Activated B cell treated with CpG ODN at 0.5 μM for 24 hours (primary cell): ENCODE measurements around the gene MPDU1. TPM values are rescaled to one million over a fixed set of nuclear protein-coding genes. Genes with fewer than 3 reads are reported as not detected.

Experiments used
- ATAC-seq: fragments of 200-7000 bp; cut with Tn5 transposase; one replicate; pipeline ENCODE4 v1.10.0; 2021; ENCODE audit warnings: low read depth, mild to moderate bottlenecking, moderate library complexity
- CTCF ChIA-PET: fragments of 350-600 bp; sonication (Branson Sonifier 250); formaldehyde crosslinking; loops from one replicate; lab custom pipeline; 2021; ENCODE audit warnings: antibody characterized with exemption; lab: Charles Lee
- POLR2A ChIA-PET: fragments of 350-600 bp; sonication (Branson Sonifier 250); formaldehyde crosslinking; loops from one replicate; lab custom pipeline; 2021; ENCODE audit warnings: antibody characterized with exemption; lab: Charles Lee
- DNase-seq: peaks from one replicate; pipeline ENCODE4 v3.0.0; 2022
- H3K27ac Mint-ChIP-seq: one replicate; pipeline ENCODE4 v1.8.0; 2020; ENCODE audit warnings: mixed read lengths
- H3K27me3 Mint-ChIP-seq: one replicate; pipeline ENCODE4 v1.8.0; 2021; ENCODE audit warnings: mixed read lengths
- H3K36me3 Mint-ChIP-seq: one replicate; pipeline ENCODE4 v1.8.0; 2021; ENCODE audit warnings: low read depth, mixed read lengths
- H3K4me1 Mint-ChIP-seq: one replicate; pipeline ENCODE4 v1.8.0; 2021; ENCODE audit warnings: mixed read lengths
- H3K4me3 Mint-ChIP-seq: one replicate; pipeline ENCODE4 v1.8.0; 2020; ENCODE audit warnings: mild to moderate bottlenecking, mixed read lengths
- H3K9me3 Mint-ChIP-seq: one replicate; pipeline ENCODE4 v1.8.0; 2020; ENCODE audit warnings: mixed read lengths
- intact Hi-C: fragments of 100-400 bp; cut with micrococcal nuclease; formaldehyde crosslinking; loops from one replicate; pipeline ENCODE4 v1.15.1; 2024
- total RNA-seq: library from RNA; stranded (reverse); gene quantifications from 2 replicates; pipeline ENCODE4 v1.2.3, GENCODE V29; 2022
- TF ChIP-seq, protein P1 (sequence below): fragments of 200-600 bp; IDR thresholded peaks from one replicate; pipeline ENCODE4 v1.8.0; 2022; ENCODE audit warnings: antibody characterized with exemption, mild to moderate bottlenecking

The MPDU1 gene
- total RNA-seq, 1 donor from 2014 or later = 58.9 TPM

DNA sequence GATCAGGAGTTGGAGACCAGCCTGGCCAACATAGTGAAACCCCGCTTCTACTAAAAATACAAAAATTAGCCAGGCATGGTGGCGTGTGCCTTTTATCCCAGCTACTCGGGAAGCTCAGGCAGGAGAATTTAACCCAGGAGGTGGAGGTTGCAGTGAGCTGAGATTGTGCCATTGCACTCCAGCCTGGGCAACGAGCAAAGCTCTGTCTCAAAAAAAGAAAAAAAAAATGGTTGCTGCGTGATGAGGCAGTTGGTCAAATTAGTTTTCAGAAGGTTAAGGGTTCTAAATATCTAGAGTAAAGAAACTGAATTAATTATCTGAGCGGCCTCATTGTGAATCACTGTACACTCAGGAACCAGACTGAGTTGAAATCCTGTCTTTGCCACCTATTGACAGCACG lies 7.7 kb upstream of the MPDU1 start:
- Mint-ChIP-seq H3K4me1 (peaks cover 80% of the 10 kb centered on the region), H3K36me3 (peaks cover 84% of the 10 kb centered on the region), H3K27me3 (no peaks in the 10 kb centered on the region), H3K27ac (peak overlapping the region; percentile 41), H3K9me3 (no peaks in the 10 kb centered on the region), H3K4me3 (no peak overlapping the region)
- CTCF ChIA-PET = interaction anchor here (1.3 kb wide), 1 partner anchor 13 kb away, joined by 4 read pairs; no protein-coding TSS in a partner anchor
- TF ChIP-seq, protein P1, sequence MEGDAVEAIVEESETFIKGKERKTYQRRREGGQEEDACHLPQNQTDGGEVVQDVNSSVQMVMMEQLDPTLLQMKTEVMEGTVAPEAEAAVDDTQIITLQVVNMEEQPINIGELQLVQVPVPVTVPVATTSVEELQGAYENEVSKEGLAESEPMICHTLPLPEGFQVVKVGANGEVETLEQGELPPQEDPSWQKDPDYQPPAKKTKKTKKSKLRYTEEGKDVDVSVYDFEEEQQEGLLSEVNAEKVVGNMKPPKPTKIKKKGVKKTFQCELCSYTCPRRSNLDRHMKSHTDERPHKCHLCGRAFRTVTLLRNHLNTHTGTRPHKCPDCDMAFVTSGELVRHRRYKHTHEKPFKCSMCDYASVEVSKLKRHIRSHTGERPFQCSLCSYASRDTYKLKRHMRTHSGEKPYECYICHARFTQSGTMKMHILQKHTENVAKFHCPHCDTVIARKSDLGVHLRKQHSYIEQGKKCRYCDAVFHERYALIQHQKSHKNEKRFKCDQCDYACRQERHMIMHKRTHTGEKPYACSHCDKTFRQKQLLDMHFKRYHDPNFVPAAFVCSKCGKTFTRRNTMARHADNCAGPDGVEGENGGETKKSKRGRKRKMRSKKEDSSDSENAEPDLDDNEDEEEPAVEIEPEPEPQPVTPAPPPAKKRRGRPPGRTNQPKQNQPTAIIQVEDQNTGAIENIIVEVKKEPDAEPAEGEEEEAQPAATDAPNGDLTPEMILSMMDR = no peak
- DNase-seq = no peak
- intact Hi-C loops = no loop called here
- POLR2A ChIA-PET = interaction anchor here (0.6 to 7.9 kb wide), 4 partner anchors 8 to 136 kb away, joined by 3 to 131 read pairs (median 34); partner anchors contain the start of genes MPDU1, TP53 and WRAP53
- no peak for ATAC-seq

- no peak for DNase-seq
- peaks cover 84% of the 10 kb centered on the region for H3K36me3 Mint-ChIP-seq
- H3K27me3 Mint-ChIP-seq = no peaks in the 10 kb centered on the region
- H3K27ac Mint-ChIP-seq = peak overlapping the region; percentile 20
- H3K4me1 Mint-ChIP-seq = peaks cover 82% of the 10 kb centered on the region
- TF ChIP-seq, protein P1 = no peak
- H3K9me3 Mint-ChIP-seq = no peaks in the 10 kb centered on the region
- ChIA-PET CTCF (interaction anchor here (1.3 kb wide), 1 partner anchor 13 kb away, joined by 4 read pairs; no protein-coding TSS in a partner anchor), POLR2A (interaction anchor here (0.5 to 7.9 kb wide), 7 partner anchors 8 to 322 kb away, joined by 3 to 131 read pairs (median 7); partner anchors contain the start of genes MPDU1, POLR2A, TP53 and WRAP53)
- intact Hi-C loops = no loop called here
- ATAC-seq = no peak
- H3K4me3 Mint-ChIP-seq = no peak overlapping the region
Measured at GRCh38 chr17:7576432-7576937, 7.2 kb upstream of the MPDU1 start.

GRCh38 chr17:7577327-7578199 lies 6.1 kb upstream of the MPDU1 start:
- H3K9me3 Mint-ChIP-seq = no peaks in the 10 kb centered on the region
- ATAC-seq = no peak
- peaks cover 84% of the 10 kb centered on the region for H3K4me1 Mint-ChIP-seq
- peaks cover 77% of the 10 kb centered on the region for H3K36me3 Mint-ChIP-seq
- POLR2A ChIA-PET = interaction anchor here (0.7 to 6.8 kb wide), 4 partner anchors 8 to 110 kb away, joined by 3 to 57 read pairs (median 3); partner anchors contain the start of genes POLR2A, TP53 and WRAP53
- TF ChIP-seq, protein P1 = no peak
- H3K27me3 Mint-ChIP-seq = no peaks in the 10 kb centered on the region
- CTCF ChIA-PET = no interaction called here
- H3K27ac Mint-ChIP-seq = peak overlapping the region; percentile 89
- intact Hi-C loops = no loop called here
- H3K4me3 Mint-ChIP-seq = no peak overlapping the region
- no peak for DNase-seq

DNA sequence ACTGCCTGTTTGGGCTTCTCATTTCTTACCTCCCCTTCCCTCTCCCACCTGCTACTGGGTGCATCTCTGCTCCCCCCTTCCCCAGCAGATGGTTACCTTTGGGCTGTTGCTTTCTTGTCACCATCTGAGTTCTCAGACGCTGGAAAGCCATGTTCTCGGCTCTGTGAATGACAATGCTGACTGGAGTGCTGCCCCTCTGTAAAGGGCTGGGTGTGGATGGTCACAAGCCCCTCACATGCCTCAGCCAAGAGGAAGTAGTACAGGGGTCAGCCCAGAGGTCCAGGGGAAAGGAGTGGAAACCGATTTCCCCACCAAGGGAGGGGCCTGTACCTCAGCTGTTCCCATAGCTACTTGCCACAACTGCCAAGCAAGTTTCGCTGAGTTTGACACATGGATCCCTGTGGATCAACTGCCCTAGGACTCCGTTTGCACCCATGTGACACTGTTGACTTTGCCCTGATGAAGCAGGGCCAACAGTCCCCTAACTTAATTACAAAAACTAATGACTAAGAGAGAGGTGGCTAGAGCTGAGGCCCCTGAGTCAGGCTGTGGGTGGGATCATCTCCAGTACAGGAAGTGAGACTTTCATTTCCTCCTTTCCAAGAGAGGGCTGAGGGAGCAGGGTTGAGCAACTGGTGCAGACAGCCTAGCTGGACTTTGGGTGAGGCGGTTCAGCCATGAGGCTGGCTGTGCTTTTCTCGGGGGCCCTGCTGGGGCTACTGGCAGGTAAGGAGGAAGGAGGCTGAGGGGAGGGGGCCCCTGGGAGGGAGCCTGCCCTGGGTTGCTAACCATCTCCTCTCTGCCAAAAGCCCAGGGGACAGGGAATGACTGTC lies 4.4 kb upstream of the MPDU1 start, which contains the start of gene CD68:
Gene CD68 (plus strand): TSS at position 638 of the 833 bp plus-strand sequence. CDS start 40 bp downstream, at position 678.
- TF ChIP-seq, protein P1 = no peak
- H3K27ac Mint-ChIP-seq = peak within 1 kb of the TSS; percentile 89
- intact Hi-C loops = no loop called here
- no peaks in the 10 kb centered on the region for H3K27me3 Mint-ChIP-seq
- peak; percentile 75 for ATAC-seq
- ChIA-PET CTCF (interaction anchor here (3.5 kb wide), 1 partner anchor 10 kb away, joined by 22 read pairs; the partner anchor contains the start of gene SOX15), POLR2A (interaction anchor here (0.6 to 3.1 kb wide), 23 partner anchors 8 to 798 kb away, joined by 3 to 36 read pairs (median 5); partner anchors contain the start of genes ACAP1, FXR2, PHF23 and POLR2A)
- H3K4me3 Mint-ChIP-seq = peak within 1 kb of the TSS; percentile 25
- DNase-seq = peak; percentile 61
- H3K36me3 Mint-ChIP-seq = peaks cover 73% of the 10 kb centered on the region
- H3K9me3 Mint-ChIP-seq = no peaks in the 10 kb centered on the region
- peaks cover 90% of the 10 kb centered on the region for H3K4me1 Mint-ChIP-seq
